Fibroblast of lung (primary cell): ENCODE measurements around the gene LRRC3B. TPM values are rescaled to one million over a fixed set of nuclear protein-coding genes. Genes with fewer than 3 reads are reported as not detected.

Source experiments
- DNase-seq, 2 donors: peaks; one replicate each; pipeline versions ENCODE4 v3.0.0 to v3.0.0-alpha.2; 2010; ENCODE audit warnings: low read depth in 2 of 2
- H2AFZ ChIP-seq: 2 replicates; pipeline ENCODE4 v1.5.1; 2012; ENCODE audit warnings: low read length, control low read depth, inconsistent platforms
- H3K27ac ChIP-seq: 2 replicates; pipeline ENCODE4 v1.5.1; 2011; ENCODE audit warnings: low read length, control low read depth; ENCODE audit not compliant: insufficient read depth
- H3K27me3 ChIP-seq: 2 replicates; pipeline ENCODE4 v1.5.1; 2011; ENCODE audit warnings: mild to moderate bottlenecking, low read length; ENCODE audit not compliant: control insufficient read depth, insufficient read depth
- H3K36me3 ChIP-seq: 2 replicates; pipeline ENCODE4 v1.5.1; 2011; ENCODE audit warnings: low read length; ENCODE audit not compliant: control insufficient read depth, insufficient read depth
- H3K4me1 ChIP-seq: 2 replicates; pipeline ENCODE4 v1.5.1; 2011; ENCODE audit warnings: low read length; ENCODE audit not compliant: control insufficient read depth, insufficient read depth; ENCODE audit errors: extremely low read depth
- H3K4me2 ChIP-seq: 2 replicates; pipeline ENCODE4 v1.5.1; 2011; ENCODE audit warnings: low read length, control low read depth; ENCODE audit not compliant: insufficient read depth; ENCODE audit errors: extremely low read depth
- H3K4me3 ChIP-seq, 4 experiments: fragments of 200-600 bp in 1 of 4; sonication (generic) in 1 of 4; replicated peaks in 1 of 4; 2 replicates each; pipeline ENCODE4 v1.5.1; 2011 to 2016; ENCODE audit warnings: low read length in 4 of 4, low read depth in 3 of 4, mild to moderate bottlenecking in 3 of 4, control low read depth in 2 of 4, inconsistent platforms in 1 of 4, mixed read lengths in 1 of 4; ENCODE audit not compliant: insufficient read depth in 1 of 4; ENCODE audit errors: control extremely low read depth in 1 of 4
- H3K79me2 ChIP-seq: 2 replicates; pipeline ENCODE4 v1.5.1; 2012; ENCODE audit warnings: mild to moderate bottlenecking, low read length, inconsistent platforms; ENCODE audit not compliant: control insufficient read depth, insufficient read depth
- H3K9ac ChIP-seq: 2 replicates; pipeline ENCODE4 v1.5.1; 2011; ENCODE audit warnings: mild to moderate bottlenecking, low read length, control low read depth; ENCODE audit not compliant: insufficient read depth
- H3K9me3 ChIP-seq: 2 replicates; pipeline ENCODE4 v1.5.1; 2012; ENCODE audit warnings: low read depth, low read length; ENCODE audit not compliant: control insufficient read depth, insufficient read depth
- H4K20me1 ChIP-seq: 2 replicates; pipeline ENCODE4 v1.5.1; 2011; ENCODE audit warnings: low read length; ENCODE audit not compliant: control insufficient read depth, insufficient read depth; ENCODE audit errors: extremely low read depth
- CTCF ChIP-seq, 2 donors: IDR thresholded peaks in 1 of 2; conservative IDR thresholded peaks in 1 of 2; 1 replicate in 1 of 2; 2 replicates in 1 of 2; pipeline ENCODE4 v1.5.1; 2011 to 2012; ENCODE audit warnings: low read length in 2 of 2, control low read depth in 1 of 2, inconsistent platforms in 1 of 2, low read depth in 1 of 2, mild to moderate bottlenecking in 1 of 2
- EZH2 ChIP-seq: IDR thresholded peaks from 2 replicates; pipeline ENCODE4 v1.5.1; 2012; ENCODE audit warnings: low read length, control low read depth, mild to moderate bottlenecking; ENCODE audit errors: missing control alignments
- polyA plus RNA-seq, 2 donors: library from polyadenylated mRNA; depleted of rRNA in 1 of 2; stranded (reverse) in 1 of 2; unstranded in 1 of 2; fragments of >200 nt; gene quantifications; 2 replicates each; pipeline ENCODE4 v1.2.1, GENCODE V29; 2011 to 2012; ENCODE audit warnings: missing spikeins in 1 of 2
- total RNA-seq: library from RNA; depleted of rRNA; stranded (reverse); fragments of >200 nt; gene quantifications from 2 replicates; pipeline ENCODE4 v1.2.1, GENCODE V29; 2014

The LRRC3B gene
- total and polyA plus RNA-seq, 2 donors (not counting 1 experiment from before 2014, with no cell fraction given): not detected

GRCh38 chr3:26624209-26624765 lies 1.7 kb downstream of the LRRC3B start:
- no peaks in the 10 kb centered on the region for H3K27me3 ChIP-seq
- no peak overlapping the region for H3K9ac ChIP-seq
- H3K9me3 ChIP-seq: no peaks in the 10 kb centered on the region
- no peaks in the 10 kb centered on the region for H3K79me2 ChIP-seq
- H3K36me3 ChIP-seq: no peaks in the 10 kb centered on the region
- no peak overlapping the region for H2AFZ ChIP-seq
- TF ChIP-seq EZH2 (no peak), CTCF (conservative IDR thresholded peaks at IDR 0.05 in 1 of 2, IDR thresholded peaks at IDR 0.05 in 1 of 2; ENCODE audit: low read depth in 1 of 2, low read length in 2 of 2) (no peak)
- H3K27ac ChIP-seq: no peak overlapping the region
- no peak for DNase-seq
- no peaks in the 10 kb centered on the region for H3K4me1 ChIP-seq
- H3K4me2 ChIP-seq: no peak overlapping the region
- H4K20me1 ChIP-seq: no peaks in the 10 kb centered on the region
- no peak overlapping the region for H3K4me3 ChIP-seq

- H3K9ac ChIP-seq: no peak overlapping the region
- H3K36me3 ChIP-seq: no peaks in the 10 kb centered on the region
- DNase-seq: no peak
- no peak overlapping the region for H3K4me3 ChIP-seq
- no peaks in the 10 kb centered on the region for H3K27me3 ChIP-seq
- no peaks in the 10 kb centered on the region for H3K79me2 ChIP-seq
- TF ChIP-seq CTCF (conservative IDR thresholded peaks at IDR 0.05 in 1 of 2, IDR thresholded peaks at IDR 0.05 in 1 of 2; ENCODE audit: low read depth in 1 of 2, low read length in 2 of 2) (no peak), EZH2 (no peak)
- H2AFZ ChIP-seq: no peak overlapping the region
- H3K4me1 ChIP-seq: no peaks in the 10 kb centered on the region
- no peaks in the 10 kb centered on the region for H4K20me1 ChIP-seq
- no peak overlapping the region for H3K4me2 ChIP-seq
- no peak overlapping the region for H3K27ac ChIP-seq
- H3K9me3 ChIP-seq: no peaks in the 10 kb centered on the region
Measured at GRCh38 chr3:26625187-26625586, 2.6 kb downstream of the LRRC3B start.

- H3K79me2 ChIP-seq: no peaks in the 10 kb centered on the region
- H3K4me2 ChIP-seq: no peak overlapping the region
- no peak overlapping the region for H3K9ac ChIP-seq
- H3K36me3 ChIP-seq: no peaks in the 10 kb centered on the region
- TF ChIP-seq CTCF (conservative IDR thresholded peaks at IDR 0.05 in 1 of 2, IDR thresholded peaks at IDR 0.05 in 1 of 2; ENCODE audit: low read depth in 1 of 2, low read length in 2 of 2) (no peak), EZH2 (no peak)
- no peaks in the 10 kb centered on the region for H3K9me3 ChIP-seq
- no peak overlapping the region for H3K4me3 ChIP-seq
- no peak overlapping the region for H3K27ac ChIP-seq
- H3K27me3 ChIP-seq: no peaks in the 10 kb centered on the region
- no peaks in the 10 kb centered on the region for H4K20me1 ChIP-seq
- no peak overlapping the region for H2AFZ ChIP-seq
- no peaks in the 10 kb centered on the region for H3K4me1 ChIP-seq
- no peak for DNase-seq
Measured at GRCh38 chr3:26627080-26627479, 4.5 kb downstream of the LRRC3B start.
